ENCODE results near the gene ADORA2A.

DNA sequence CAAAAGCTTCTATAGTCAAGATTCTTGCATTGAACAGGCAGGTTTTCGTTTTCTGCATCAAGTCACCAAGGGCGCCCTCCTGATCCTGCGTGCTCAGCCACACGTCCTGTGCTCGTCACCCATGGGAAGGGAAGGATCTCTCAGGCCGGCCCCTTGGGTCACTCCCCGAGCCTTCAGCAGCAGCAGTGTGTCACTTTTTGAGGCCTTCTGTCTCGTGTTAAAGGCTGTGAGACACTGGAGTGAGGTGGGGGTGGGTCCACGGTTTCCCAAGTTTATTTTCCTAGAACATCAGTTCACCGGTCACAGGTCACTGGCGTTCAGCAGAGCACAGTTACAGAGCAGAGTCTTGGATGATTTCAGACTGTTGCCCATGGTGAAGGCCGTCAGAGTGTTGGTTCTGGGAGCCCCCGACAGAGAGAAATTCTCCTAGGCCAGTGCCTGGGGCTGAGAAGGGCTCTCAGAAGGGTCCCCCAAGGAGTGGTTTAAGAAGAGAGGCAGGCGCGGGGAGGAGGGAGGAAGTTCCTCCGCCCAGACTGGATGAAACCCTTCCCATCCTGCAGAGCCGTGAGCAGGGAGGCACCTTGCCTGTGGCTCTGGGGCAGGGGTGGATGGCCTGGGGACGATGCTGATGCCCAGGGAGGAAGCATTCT is 13.5 kb upstream of the ADORA2A start:
- TF ChIP-seq SREBF2 (IDR thresholded peaks at IDR 0.05) (no peak), TFCP2L1 (CRISPR knock-in tag; IDR thresholded peaks at IDR 0.05) (no peak), POLR2A (IDR thresholded peaks at IDR 0.05; ENCODE audit: low read length) (no peak), RAD21 (conservative IDR thresholded peaks at IDR 0.05 in 1 of 2, IDR thresholded peaks at IDR 0.05 in 1 of 2) (no peak)
- TF ChIP-seq, protein P1, sequence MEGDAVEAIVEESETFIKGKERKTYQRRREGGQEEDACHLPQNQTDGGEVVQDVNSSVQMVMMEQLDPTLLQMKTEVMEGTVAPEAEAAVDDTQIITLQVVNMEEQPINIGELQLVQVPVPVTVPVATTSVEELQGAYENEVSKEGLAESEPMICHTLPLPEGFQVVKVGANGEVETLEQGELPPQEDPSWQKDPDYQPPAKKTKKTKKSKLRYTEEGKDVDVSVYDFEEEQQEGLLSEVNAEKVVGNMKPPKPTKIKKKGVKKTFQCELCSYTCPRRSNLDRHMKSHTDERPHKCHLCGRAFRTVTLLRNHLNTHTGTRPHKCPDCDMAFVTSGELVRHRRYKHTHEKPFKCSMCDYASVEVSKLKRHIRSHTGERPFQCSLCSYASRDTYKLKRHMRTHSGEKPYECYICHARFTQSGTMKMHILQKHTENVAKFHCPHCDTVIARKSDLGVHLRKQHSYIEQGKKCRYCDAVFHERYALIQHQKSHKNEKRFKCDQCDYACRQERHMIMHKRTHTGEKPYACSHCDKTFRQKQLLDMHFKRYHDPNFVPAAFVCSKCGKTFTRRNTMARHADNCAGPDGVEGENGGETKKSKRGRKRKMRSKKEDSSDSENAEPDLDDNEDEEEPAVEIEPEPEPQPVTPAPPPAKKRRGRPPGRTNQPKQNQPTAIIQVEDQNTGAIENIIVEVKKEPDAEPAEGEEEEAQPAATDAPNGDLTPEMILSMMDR (IDR thresholded peaks at IDR 0.05), result no peak
- TF ChIP-seq, protein P2, sequence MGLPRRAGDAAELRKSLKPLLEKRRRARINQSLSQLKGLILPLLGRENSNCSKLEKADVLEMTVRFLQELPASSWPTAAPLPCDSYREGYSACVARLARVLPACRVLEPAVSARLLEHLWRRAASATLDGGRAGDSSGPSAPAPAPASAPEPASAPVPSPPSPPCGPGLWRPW (IDR thresholded peaks at IDR 0.05), result no peak

All from A549 (cell line).